Measurements from ENCODE around the gene ZNF532. TPM values are rescaled to one million over a fixed set of nuclear protein-coding genes. Genes with fewer than 3 reads are reported as not detected.

The ZNF532 gene
- total RNA-seq, 4 donors from 2014 or later, result 54.7 to 124 (median 91.2) TPM

DNA sequence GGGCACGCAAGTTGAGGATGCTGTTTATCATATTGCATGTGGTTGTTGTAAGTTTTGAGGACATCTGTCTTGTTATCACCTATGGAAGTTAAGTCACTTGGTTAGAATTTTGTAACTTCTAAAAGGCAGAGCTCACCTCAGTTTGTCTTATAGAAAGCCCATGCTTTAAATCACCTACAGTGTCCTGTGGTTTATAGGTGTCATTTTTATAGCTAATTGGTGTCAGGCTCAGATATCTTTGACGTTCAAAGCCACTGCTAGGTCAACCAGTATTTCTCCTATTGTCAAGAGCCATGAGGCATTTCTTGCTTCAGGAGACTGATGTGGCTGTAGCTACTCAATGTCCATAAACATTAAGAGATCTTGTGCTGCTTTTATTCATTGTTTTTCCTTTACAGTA, 16.8 kb downstream of the ZNF532 start:
- peaks cover 19 to 35% of the 10 kb centered on the region in 2 donors for H3K4me1 ChIP-seq

DNA sequence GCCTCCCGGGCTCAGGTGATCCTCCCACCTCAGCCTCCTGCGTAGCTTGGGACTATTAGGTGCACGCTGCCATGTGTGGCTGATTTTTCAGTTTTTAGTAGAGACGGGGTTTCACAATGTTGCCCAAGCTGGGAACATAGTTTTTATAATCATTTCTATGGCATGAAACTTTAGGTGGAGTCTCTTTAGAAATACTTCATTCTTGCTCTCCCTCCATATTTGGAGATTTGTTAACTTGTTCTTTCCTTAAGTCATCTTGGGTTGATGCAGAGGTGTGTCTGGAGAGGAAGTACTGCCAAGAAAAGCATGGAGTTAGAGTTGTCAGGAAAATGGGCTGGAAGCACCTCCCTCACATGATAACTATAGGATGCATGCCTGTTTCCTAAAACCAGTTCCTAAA, 17.4 kb downstream of the ZNF532 start:
- Histone ChIP-seq H3K4me1 (peaks cover 24 to 36% of the 10 kb centered on the region in 2 donors), H3K9me3 (no peaks in the 10 kb centered on the region), H3K27me3 (no peaks in the 10 kb centered on the region), H3K36me3 (peaks cover 0 to 24% of the 10 kb centered on the region in 2 donors), H3K27ac (no peak overlapping the region), H3K4me3 (no peak overlapping the region)
- in situ Hi-C loops (cut with MboI; ENCODE audit: low sequenced_read_pairs in 4 of 4) (no loop called here), intact Hi-C loops (cut with DNase I; ENCODE audit: low total_unique reads) (no loop called here)
- ATAC-seq (no peak), DNase-seq (no peak)
- TF ChIP-seq POLR2A (IDR thresholded peaks at IDR 0.05), result no peak
- TF ChIP-seq CTCF (IDR thresholded peaks at IDR 0.05 in 4 of 5, conservative IDR thresholded peaks at IDR 0.05 in 1 of 5), result no peak

More for the DNA sequence above, 16.8 kb downstream of the ZNF532 start:
- DNase-seq (no peak), ATAC-seq (no peak)
- Histone ChIP-seq H3K27me3 (no peaks in the 10 kb centered on the region), H3K36me3 (peaks cover 0 to 24% of the 10 kb centered on the region in 2 donors), H3K4me3 (no peak overlapping the region), H3K9me3 (no peaks in the 10 kb centered on the region), H3K27ac (peak overlapping the region in 1 of 4 donors; percentile 53)
- intact Hi-C loops (cut with DNase I; ENCODE audit: low total_unique reads) (no loop called here), in situ Hi-C loops (cut with MboI; ENCODE audit: low sequenced_read_pairs in 4 of 4) (no loop called here)
- no peak for TF ChIP-seq POLR2A (IDR thresholded peaks at IDR 0.05)
- no peak for TF ChIP-seq CTCF (IDR thresholded peaks at IDR 0.05 in 4 of 5, conservative IDR thresholded peaks at IDR 0.05 in 1 of 5)

DNA sequence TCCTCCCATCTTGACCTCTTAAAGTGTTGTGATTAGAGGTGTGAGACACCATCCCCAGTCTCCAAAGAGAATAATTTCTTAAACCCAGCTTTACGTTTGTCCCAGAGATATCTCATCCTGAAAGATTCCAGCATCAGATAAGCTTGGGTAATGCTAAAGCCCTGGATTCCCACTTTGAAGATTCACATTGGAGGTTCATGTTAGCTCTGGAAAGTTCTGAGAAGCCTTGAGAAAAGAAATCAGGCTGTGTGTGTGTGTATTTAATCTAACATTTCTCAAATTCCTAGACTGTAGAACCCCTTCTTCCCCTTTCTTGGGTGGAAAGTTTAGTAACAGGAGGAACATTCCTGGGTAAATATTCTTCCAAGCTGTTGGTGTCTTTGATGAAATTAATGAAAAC, 18.0 kb downstream of the ZNF532 start:
- peaks cover 26 to 40% of the 10 kb centered on the region in 2 donors for H3K4me1 ChIP-seq
- H3K9me3 ChIP-seq, result no peaks in the 10 kb centered on the region
- H3K36me3 ChIP-seq, result peaks cover 0 to 24% of the 10 kb centered on the region in 2 donors
- TF ChIP-seq POLR2A (IDR thresholded peaks at IDR 0.05) (no peak), CTCF (IDR thresholded peaks at IDR 0.05 in 4 of 5, conservative IDR thresholded peaks at IDR 0.05 in 1 of 5) (no peak)
- in situ Hi-C loops (cut with MboI; ENCODE audit: low sequenced_read_pairs in 4 of 4) (no loop called here), intact Hi-C loops (cut with DNase I; ENCODE audit: low total_unique reads) (no loop called here)
- H3K27ac ChIP-seq, result no peak overlapping the region
- ATAC-seq, result no peak
- H3K27me3 ChIP-seq, result no peaks in the 10 kb centered on the region
- DNase-seq, result no peak
- H3K4me3 ChIP-seq, result no peak overlapping the region

GRCh38 chr18:58884680-58885079, 20.0 kb downstream of the ZNF532 start:
- H3K27me3 ChIP-seq, result no peaks in the 10 kb centered on the region
- H3K4me3 ChIP-seq, result no peak overlapping the region
- intact Hi-C loops (cut with DNase I; ENCODE audit: low total_unique reads), result no loop called here
- DNase-seq (no peak), ATAC-seq (no peak)
- peaks cover 0 to 8% of the 10 kb centered on the region in 2 donors for H3K36me3 ChIP-seq
- TF ChIP-seq CTCF (IDR thresholded peaks at IDR 0.05 in 4 of 5, conservative IDR thresholded peaks at IDR 0.05 in 1 of 5) (no peak), POLR2A (IDR thresholded peaks at IDR 0.05) (no peak)
- no peaks in the 10 kb centered on the region for H3K9me3 ChIP-seq
- in situ Hi-C loops (cut with MboI; ENCODE audit: low sequenced_read_pairs in 4 of 4), result no loop called here
- no peak overlapping the region for H3K27ac ChIP-seq
- peaks cover 22 to 45% of the 10 kb centered on the region in 2 donors for H3K4me1 ChIP-seq

DNA sequence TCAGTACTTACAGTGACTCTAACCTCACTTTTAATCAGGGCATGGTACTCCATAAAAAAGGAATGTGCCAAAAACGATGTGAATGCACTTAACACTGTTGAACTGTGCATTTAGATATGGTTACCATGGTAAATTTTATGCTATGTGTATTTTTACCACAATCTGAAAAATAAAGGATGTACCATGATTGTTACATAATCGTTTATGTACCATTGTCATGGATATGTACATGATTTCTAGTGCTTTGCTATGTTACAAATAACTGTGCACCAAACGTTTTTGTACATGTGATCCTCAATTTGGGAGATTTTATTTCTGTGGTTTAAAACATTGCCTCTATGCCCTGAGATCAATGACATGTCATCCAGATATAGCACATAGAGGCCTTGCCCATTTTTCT, 21.8 kb downstream of the ZNF532 start:
- in situ Hi-C loops (cut with MboI; ENCODE audit: low sequenced_read_pairs in 4 of 4) (no loop called here), intact Hi-C loops (cut with DNase I; ENCODE audit: low total_unique reads) (no loop called here)
- Histone ChIP-seq H3K27me3 (no peaks in the 10 kb centered on the region), H3K36me3 (peaks cover 0 to 9% of the 10 kb centered on the region in 2 donors), H3K9me3 (no peaks in the 10 kb centered on the region), H3K4me1 (peaks cover 24 to 38% of the 10 kb centered on the region in 2 donors), H3K4me3 (no peak overlapping the region), H3K27ac (peak overlapping the region; percentile 66 to 75 (median 70))
- ATAC-seq, result no peak
- TF ChIP-seq CTCF (IDR thresholded peaks at IDR 0.05 in 4 of 5, conservative IDR thresholded peaks at IDR 0.05 in 1 of 5), result no peak
- TF ChIP-seq POLR2A (IDR thresholded peaks at IDR 0.05), result no peak
- DNase-seq, result no peak

Measured in gastrocnemius medialis (tissue), 4 donors.